Nephron progenitor cell (in vitro differentiated cells): ENCODE data around the gene DPF3.

Experiments used
- DNase-seq: peaks from one replicate; pipeline ENCODE4 v3.0.0; 2021
- H3K27ac Mint-ChIP-seq: 2 replicates; pipeline ENCODE4 v1.8.0; 2021; ENCODE audit warnings: mild to moderate bottlenecking, moderate library complexity, mixed read lengths
- H3K27me3 Mint-ChIP-seq: 2 replicates; pipeline ENCODE4 v1.8.0; 2021; ENCODE audit warnings: mild to moderate bottlenecking, low read depth, mixed read lengths; ENCODE audit not compliant: poor library complexity
- H3K36me3 Mint-ChIP-seq: 2 replicates; pipeline ENCODE4 v1.8.0; 2021; ENCODE audit warnings: low read depth, mixed read lengths
- H3K4me1 Mint-ChIP-seq: 2 replicates; pipeline ENCODE4 v1.8.0; 2021; ENCODE audit warnings: mixed read lengths
- H3K4me3 Mint-ChIP-seq: 2 replicates; pipeline ENCODE4 v1.8.0; 2021; ENCODE audit warnings: mild to moderate bottlenecking, moderate library complexity, mixed read lengths
- H3K9me3 Mint-ChIP-seq: 2 replicates; pipeline ENCODE4 v1.8.0; 2021; ENCODE audit warnings: mild to moderate bottlenecking, moderate library complexity, mixed read lengths
- TF ChIP-seq, protein P1 (sequence below): fragments of 200-600 bp; sonication (generic); IDR thresholded peaks from 2 replicates; pipeline ENCODE4 v1.5.0; 2021; ENCODE audit warnings: antibody characterized with exemption

The DPF3 gene

GRCh38 chr14:72882463-72882862 lies 11.4 kb downstream of the DPF3 start:
- no peak for DNase-seq
- TF ChIP-seq, protein P1, sequence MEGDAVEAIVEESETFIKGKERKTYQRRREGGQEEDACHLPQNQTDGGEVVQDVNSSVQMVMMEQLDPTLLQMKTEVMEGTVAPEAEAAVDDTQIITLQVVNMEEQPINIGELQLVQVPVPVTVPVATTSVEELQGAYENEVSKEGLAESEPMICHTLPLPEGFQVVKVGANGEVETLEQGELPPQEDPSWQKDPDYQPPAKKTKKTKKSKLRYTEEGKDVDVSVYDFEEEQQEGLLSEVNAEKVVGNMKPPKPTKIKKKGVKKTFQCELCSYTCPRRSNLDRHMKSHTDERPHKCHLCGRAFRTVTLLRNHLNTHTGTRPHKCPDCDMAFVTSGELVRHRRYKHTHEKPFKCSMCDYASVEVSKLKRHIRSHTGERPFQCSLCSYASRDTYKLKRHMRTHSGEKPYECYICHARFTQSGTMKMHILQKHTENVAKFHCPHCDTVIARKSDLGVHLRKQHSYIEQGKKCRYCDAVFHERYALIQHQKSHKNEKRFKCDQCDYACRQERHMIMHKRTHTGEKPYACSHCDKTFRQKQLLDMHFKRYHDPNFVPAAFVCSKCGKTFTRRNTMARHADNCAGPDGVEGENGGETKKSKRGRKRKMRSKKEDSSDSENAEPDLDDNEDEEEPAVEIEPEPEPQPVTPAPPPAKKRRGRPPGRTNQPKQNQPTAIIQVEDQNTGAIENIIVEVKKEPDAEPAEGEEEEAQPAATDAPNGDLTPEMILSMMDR, result no peak
- Mint-ChIP-seq H3K36me3 (peaks cover 24% of the 10 kb centered on the region), H3K27me3 (no peaks in the 10 kb centered on the region), H3K4me3 (peak overlapping the region; percentile 56), H3K9me3 (peaks cover 25% of the 10 kb centered on the region), H3K27ac (peak overlapping the region; percentile 72), H3K4me1 (peaks cover 93% of the 10 kb centered on the region)

GRCh38 chr14:72882047-72882446 lies 11.9 kb downstream of the DPF3 start:
- Mint-ChIP-seq H3K4me3 (no peak overlapping the region), H3K36me3 (peaks cover 20% of the 10 kb centered on the region), H3K4me1 (peaks cover 93% of the 10 kb centered on the region), H3K27me3 (no peaks in the 10 kb centered on the region), H3K9me3 (peaks cover 21% of the 10 kb centered on the region), H3K27ac (peak overlapping the region; percentile 72)
- TF ChIP-seq, protein P1, result no peak
- no peak for DNase-seq

DNA sequence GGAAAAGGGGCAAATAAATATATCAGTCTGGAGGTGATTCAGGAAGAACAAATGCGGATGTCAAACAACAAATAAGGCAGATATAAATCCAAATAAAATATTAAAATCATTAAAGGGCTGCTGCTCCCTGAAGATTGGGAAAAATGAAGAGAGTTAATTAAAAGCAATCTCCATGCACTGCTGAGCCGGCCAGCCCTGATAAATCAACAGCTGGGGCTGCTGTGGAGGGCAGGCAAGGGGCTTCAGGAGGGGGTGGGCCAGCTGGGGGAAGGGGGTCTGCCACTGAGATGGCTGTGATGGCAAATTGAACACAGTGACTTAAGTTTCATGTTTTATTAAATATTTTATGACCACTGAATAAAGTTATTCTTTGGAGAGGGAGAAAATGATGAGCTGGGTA lies 12.4 kb downstream of the DPF3 start:
- Mint-ChIP-seq H3K27me3 (peaks cover 2% of the 10 kb centered on the region), H3K36me3 (peaks cover 19% of the 10 kb centered on the region), H3K4me1 (peaks cover 94% of the 10 kb centered on the region), H3K4me3 (peak overlapping the region; percentile 9), H3K27ac (peak overlapping the region; percentile 72), H3K9me3 (peaks cover 17% of the 10 kb centered on the region)
- TF ChIP-seq, protein P1, result no peak
- DNase-seq, result no peak

- H3K27me3 Mint-ChIP-seq, result peaks cover 4% of the 10 kb centered on the region
- peaks cover 97% of the 10 kb centered on the region for H3K4me1 Mint-ChIP-seq
- TF ChIP-seq, protein P1, result no peak
- no peak for DNase-seq
- peaks cover 9% of the 10 kb centered on the region for H3K9me3 Mint-ChIP-seq
- H3K36me3 Mint-ChIP-seq, result peaks cover 13% of the 10 kb centered on the region
- peak overlapping the region; percentile 72 for H3K27ac Mint-ChIP-seq
- no peak overlapping the region for H3K4me3 Mint-ChIP-seq
Observed at GRCh38 chr14:72880820-72881219, 13.1 kb downstream of the DPF3 start.

- H3K36me3 Mint-ChIP-seq, result peaks cover 8% of the 10 kb centered on the region
- no peak overlapping the region for H3K4me3 Mint-ChIP-seq
- H3K9me3 Mint-ChIP-seq, result peaks cover 3% of the 10 kb centered on the region
- TF ChIP-seq, protein P1, result no peak
- peaks cover 4% of the 10 kb centered on the region for H3K27me3 Mint-ChIP-seq
- peaks cover 96% of the 10 kb centered on the region for H3K4me1 Mint-ChIP-seq
- no peak for DNase-seq
- H3K27ac Mint-ChIP-seq, result no peak overlapping the region
Observed at GRCh38 chr14:72880164-72880563, 13.7 kb downstream of the DPF3 start.

DNA sequence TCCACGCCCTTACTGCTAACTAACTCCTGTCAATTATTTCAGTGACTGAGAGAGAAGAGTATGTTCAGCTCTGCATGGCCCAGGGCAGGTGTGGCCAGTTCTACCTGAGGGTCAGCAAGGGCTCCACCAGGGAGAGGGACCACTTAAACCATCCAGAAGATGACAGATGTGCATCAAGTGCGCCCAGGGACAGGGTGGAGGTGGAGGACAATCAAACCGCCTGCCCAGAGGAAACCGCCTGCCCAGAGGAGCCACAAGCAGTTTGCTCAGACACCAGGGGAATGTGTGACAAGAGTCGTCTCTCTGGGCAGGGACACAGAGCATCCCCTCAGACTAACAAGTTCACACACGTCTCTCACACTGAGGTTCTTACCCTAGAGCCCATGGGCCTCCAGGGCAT lies 14.5 kb downstream of the DPF3 start:
- Mint-ChIP-seq H3K36me3 (peaks cover 10% of the 10 kb centered on the region), H3K4me1 (peaks cover 89% of the 10 kb centered on the region)
- TF ChIP-seq, protein P1, result no peak

More for the DNA sequence above, 14.5 kb downstream of the DPF3 start:
- H3K9me3 Mint-ChIP-seq, result peaks cover 5% of the 10 kb centered on the region
- no peak for DNase-seq
- peaks cover 4% of the 10 kb centered on the region for H3K27me3 Mint-ChIP-seq
- no peak overlapping the region for H3K27ac Mint-ChIP-seq
- H3K4me3 Mint-ChIP-seq, result no peak overlapping the region
